ENCODE data around the gene SNCAIP. TPM values are rescaled to one million over a fixed set of nuclear protein-coding genes. Genes with fewer than 3 reads are reported as not detected.

The SNCAIP gene
- total RNA-seq, 1 donor from 2014 or later: 48.2 TPM

- no peak for DNase-seq
Observed at GRCh38 chr5:122507045-122507444, 195.0 kb downstream of the SNCAIP start.

GRCh38 chr5:122507581-122507980 lies 195.5 kb downstream of the SNCAIP start:
- DNase-seq: no peak

DNA sequence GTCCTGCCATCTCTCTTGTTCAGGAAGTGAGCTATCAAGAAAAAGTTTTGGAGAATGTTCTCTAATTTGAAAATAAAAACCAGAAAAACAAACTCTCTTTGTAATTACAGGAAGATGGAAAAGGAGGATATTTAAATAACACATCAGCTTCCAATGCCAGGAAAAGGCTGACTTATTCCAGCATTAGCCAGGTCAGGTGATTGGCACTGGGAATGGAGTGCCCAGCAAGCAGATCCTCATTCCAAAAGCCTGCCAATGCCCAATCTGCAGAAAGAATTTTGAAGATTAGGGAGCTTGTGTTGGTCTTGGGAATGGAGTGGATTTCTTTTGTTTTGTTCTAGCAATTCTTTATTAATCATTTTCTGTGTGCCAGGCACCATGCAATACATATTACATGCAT lies 196.6 kb downstream of the SNCAIP start:
- no peak for DNase-seq

Other genes with a start within 250 kb of the SNCAIP start
- gene LOX, start 234.0 kb upstream of the SNCAIP start, total RNA-seq: 5.8 TPM
- gene ZNF474, start 182.7 kb upstream of the SNCAIP start, total RNA-seq: 1.2 TPM